GM21576 (cell line): ENCODE data around the gene NRL.

ENCODE experiments used
- ATAC-seq: cut with Tn5 transposase; IDR thresholded peaks from one replicate; pipeline ENCODE4 v1.9.1; 2021; ENCODE audit warnings: mild to moderate bottlenecking, moderate library complexity; ENCODE audit not compliant: unreplicated experiment

The NRL gene

GRCh38 chr14:24145219-24145618 lies 30.5 kb upstream of the NRL start:
- no peak for ATAC-seq

GRCh38 chr14:24144451-24144850 lies 29.7 kb upstream of the NRL start:
- ATAC-seq, result no peak

- no peak for ATAC-seq
These were observed 28.8 kb upstream of the NRL start for GRCh38 chr14:24143511-24143910.

GRCh38 chr14:24141097-24141880 lies 26.5 kb upstream of the NRL start, which contains the start of gene EMC9:
EMC9 (minus strand) TSS chr14:24141591; CDS start chr14:24141304, 287 bp downstream.
- peak; percentile 85 for ATAC-seq

- no peak for ATAC-seq
These were observed 24.7 kb upstream of the NRL start for GRCh38 chr14:24139272-24139934.

GRCh38 chr14:24138396-24139271 lies 23.9 kb upstream of the NRL start:
- ATAC-seq, result no peak

GRCh38 chr14:24137529-24138395 lies 23.0 kb upstream of the NRL start:
- no peak for ATAC-seq

GRCh38 chr14:24136684-24137528 lies 22.2 kb upstream of the NRL start:
- no peak for ATAC-seq

GRCh38 chr14:24135834-24136683 lies 21.3 kb upstream of the NRL start, which contains the start of gene PSME1:
PSME1 (plus strand) TSS chr14:24136194; CDS start chr14:24136263, 69 bp downstream.
- peak; percentile 83 for ATAC-seq

GRCh38 chr14:24135584-24135833 lies 20.8 kb upstream of the NRL start:
- ATAC-seq, result no peak

GRCh38 chr14:24133735-24134134 lies 19.0 kb upstream of the NRL start:
- no peak for ATAC-seq

- ATAC-seq, result no peak
These were observed 18.2 kb upstream of the NRL start for GRCh38 chr14:24132976-24133375.

- ATAC-seq, result no peak
These were observed 17.4 kb upstream of the NRL start for GRCh38 chr14:24132061-24132685.

GRCh38 chr14:24131549-24131966 lies 16.8 kb upstream of the NRL start:
- no peak for ATAC-seq

- no peak for ATAC-seq
These were observed 16.2 kb upstream of the NRL start for GRCh38 chr14:24130717-24131548.

- ATAC-seq, result no peak
These were observed 15.6 kb upstream of the NRL start, which contains the start of gene FITM1 for GRCh38 chr14:24130380-24130716. FITM1 (plus strand) TSS chr14:24130659; CDS start chr14:24131564, 905 bp downstream.

GRCh38 chr14:24129410-24129998 lies 14.8 kb upstream of the NRL start:
- no peak for ATAC-seq
